ENCODE results near the gene C1R. TPM values are rescaled to one million over a fixed set of nuclear protein-coding genes. Genes with fewer than 3 reads are reported as not detected.

C1R gene
- total RNA-seq, 4 donors from 2014 or later, result 68.5 to 154 (median 125) TPM

- 1 to 2% methylated on average over 19 to 32 of the region's 32 CpGs for WGBS, 2 donors (ENCODE audit: low coverage in 1 of 2)
- in situ Hi-C loops (cut with MboI; ENCODE audit: low pct_ligation_motif_present in 1 of 4, low pct_unique_long_range_greater_than_20kb in 1 of 4, low sequenced_read_pairs in 3 of 4), result no loop called here
- Histone ChIP-seq H3K4me3 (peak overlapping the region; percentile 39 to 62 (median 56)), H3K9me3 (no peaks in the 10 kb centered on the region), H3K27me3 (peaks cover 20% of the 10 kb centered on the region), H3K4me1 (peaks cover 10 to 28% (median 18%) of the 10 kb centered on the region in 4 donors), H3K27ac (peak overlapping the region; percentile 52 to 68 (median 64)), H3K36me3 (no peaks in the 10 kb centered on the region)
- DNase-seq, result peak; percentile 64
- intact Hi-C loops (cut with DNase I; ENCODE audit: low total_unique reads), result no loop called here
- TF ChIP-seq POLR2A (IDR thresholded peaks at IDR 0.05) (no peak), CTCF (IDR thresholded peaks at IDR 0.05) (no peak), POLR2AphosphoS5 (IDR thresholded peaks at IDR 0.05) (no peak), EP300 (IDR thresholded peaks at IDR 0.05; ENCODE audit: low read depth) (no peak)
Measured at GRCh38 chr12:7130701-7131501, 38.7 kb upstream of the C1R start.

GRCh38 chr12:7129872-7130691 lies 37.8 kb upstream of the C1R start, which contains the start of gene CLSTN3:
TSS of gene CLSTN3 (plus strand) at chr12:7130371. CDS start at chr12:7130649, 278 bp downstream.
- Histone ChIP-seq H3K4me3 (peak within 1 kb of the TSS; percentile 40 to 62 (median 56)), H3K27ac (peak within 1 kb of the TSS; percentile 52 to 68 (median 64)), H3K36me3 (no peaks in the 10 kb centered on the region), H3K27me3 (peaks cover 20% of the 10 kb centered on the region), H3K4me1 (peaks cover 10 to 28% (median 18%) of the 10 kb centered on the region in 4 donors), H3K9me3 (no peaks in the 10 kb centered on the region)
- peak; percentile 76 for DNase-seq
- TF ChIP-seq POLR2A (IDR thresholded peaks at IDR 0.05), result no peak
- TF ChIP-seq POLR2AphosphoS5 (IDR thresholded peaks at IDR 0.05), result peak; percentile 18 to 37 (median 25)
- no peak for TF ChIP-seq CTCF (IDR thresholded peaks at IDR 0.05)
- TF ChIP-seq EP300 (IDR thresholded peaks at IDR 0.05; ENCODE audit: low read depth), result no peak
- intact Hi-C loops (cut with DNase I; ENCODE audit: low total_unique reads) (no loop called here), in situ Hi-C loops (cut with MboI; ENCODE audit: low pct_ligation_motif_present in 1 of 4, low pct_unique_long_range_greater_than_20kb in 1 of 4, low sequenced_read_pairs in 3 of 4) (no loop called here)
- 0% methylated on average over 6 to 33 of the region's 40 CpGs for WGBS, 2 donors (ENCODE audit: low coverage in 1 of 2)

- Histone ChIP-seq H3K4me1 (peaks cover 10 to 28% (median 18%) of the 10 kb centered on the region in 4 donors), H3K36me3 (no peaks in the 10 kb centered on the region), H3K27ac (peak overlapping the region; percentile 52 to 68 (median 64)), H3K4me3 (peak overlapping the region; percentile 40 to 62 (median 56)), H3K27me3 (peaks cover 20% of the 10 kb centered on the region), H3K9me3 (no peaks in the 10 kb centered on the region)
- 10% methylated on average over 13 of the region's 19 CpGs; no CpG with 5 or more reads in 1 of the 2 donors for WGBS, 2 donors (ENCODE audit: low coverage in 1 of 2)
- DNase-seq, result no peak
- in situ Hi-C loops (cut with MboI; ENCODE audit: low pct_ligation_motif_present in 1 of 4, low pct_unique_long_range_greater_than_20kb in 1 of 4, low sequenced_read_pairs in 3 of 4) (no loop called here), intact Hi-C loops (cut with DNase I; ENCODE audit: low total_unique reads) (no loop called here)
- TF ChIP-seq CTCF (IDR thresholded peaks at IDR 0.05) (no peak), POLR2AphosphoS5 (IDR thresholded peaks at IDR 0.05) (no peak), EP300 (IDR thresholded peaks at IDR 0.05; ENCODE audit: low read depth) (no peak), POLR2A (IDR thresholded peaks at IDR 0.05) (no peak)
Measured at GRCh38 chr12:7129287-7129871, 37.1 kb upstream of the C1R start.
